H9 (cell line): ENCODE data around the gene ALPG. TPM values are rescaled to one million over a fixed set of nuclear protein-coding genes. Genes with fewer than 3 reads are reported as not detected.

Experiments
- DNase-seq: peaks from one replicate; pipeline ENCODE4 v3.0.0-alpha.2; 2017
- H2AFZ ChIP-seq: one replicate; pipeline ENCODE4 v1.6.1; 2013; ENCODE audit warnings: mild to moderate bottlenecking, low read length, control low read depth, moderate library complexity
- H2AK5ac ChIP-seq: 2 replicates; pipeline ENCODE4 v1.6.1; 2013; ENCODE audit warnings: low read length, control low read depth, mixed read lengths; ENCODE audit not compliant: insufficient read length
- H2BK120ac ChIP-seq: one replicate; pipeline ENCODE4 v1.6.1; 2013; ENCODE audit warnings: low read depth, mild to moderate bottlenecking, low read length, control low read depth, inconsistent platforms; ENCODE audit not compliant: poor library complexity, severe bottlenecking
- H2BK12ac ChIP-seq: 2 replicates; pipeline ENCODE4 v1.6.1; 2013; ENCODE audit warnings: low read length, control low read depth, mixed read lengths, low read depth; ENCODE audit not compliant: insufficient read length
- H2BK15ac ChIP-seq: 2 replicates; pipeline ENCODE4 v1.6.1; 2013; ENCODE audit warnings: low read depth, low read length, control low read depth
- H2BK20ac ChIP-seq: one replicate; pipeline ENCODE4 v1.6.1; 2013; ENCODE audit warnings: low read depth, mild to moderate bottlenecking, low read length, control low read depth, inconsistent platforms; ENCODE audit not compliant: poor library complexity, severe bottlenecking
- H2BK5ac ChIP-seq: 2 replicates; pipeline ENCODE4 v1.6.1; 2013; ENCODE audit warnings: low read length, control low read depth, mixed read lengths; ENCODE audit not compliant: insufficient read length
- H3K14ac ChIP-seq: 2 replicates; pipeline ENCODE4 v1.6.1; 2013; ENCODE audit warnings: low read length, control low read depth; ENCODE audit not compliant: insufficient read depth
- H3K18ac ChIP-seq: 2 replicates; pipeline ENCODE4 v1.6.1; 2013; ENCODE audit warnings: low read depth, mild to moderate bottlenecking, mixed read lengths, low read length, control low read depth; ENCODE audit not compliant: insufficient read length
- H3K23ac ChIP-seq: 2 replicates; pipeline ENCODE4 v1.6.1; 2013; ENCODE audit warnings: low read length, control low read depth, mixed read lengths, low read depth; ENCODE audit not compliant: insufficient read length
- H3K23me2 ChIP-seq: 2 replicates; pipeline ENCODE4 v1.6.1; 2013; ENCODE audit warnings: low read depth, mild to moderate bottlenecking, mixed read lengths, low read length, control low read depth; ENCODE audit not compliant: insufficient read length, poor library complexity, severe bottlenecking
- H3K27ac ChIP-seq: 2 replicates; pipeline ENCODE4 v1.5.1; 2013; ENCODE audit warnings: low read length, control low read depth, mixed read lengths, low read depth; ENCODE audit not compliant: insufficient read length
- H3K27me3 ChIP-seq: 2 replicates; pipeline ENCODE4 v1.6.1; 2013; ENCODE audit warnings: low read length, control low read depth, inconsistent platforms; ENCODE audit not compliant: insufficient read depth
- H3K4ac ChIP-seq: 2 replicates; pipeline ENCODE4 v1.6.1; 2013; ENCODE audit warnings: low read depth, mild to moderate bottlenecking, control low read depth, inconsistent platforms, low read length, moderate library complexity
- H3K4me1 ChIP-seq: 2 replicates; pipeline ENCODE4 v1.6.1; 2013; ENCODE audit warnings: low read length, control low read depth, inconsistent platforms; ENCODE audit not compliant: insufficient read depth
- H3K4me2 ChIP-seq: 2 replicates; pipeline ENCODE4 v1.6.1; 2013; ENCODE audit warnings: low read length, control low read depth, mixed read lengths; ENCODE audit not compliant: insufficient read length, insufficient read depth
- H3K56ac ChIP-seq: 2 replicates; pipeline ENCODE4 v1.6.1; 2013; ENCODE audit warnings: low read depth, mild to moderate bottlenecking, mixed read lengths, low read length, control low read depth; ENCODE audit not compliant: insufficient read length
- H3K79me1 ChIP-seq: 2 replicates; pipeline ENCODE4 v1.6.1; 2013; ENCODE audit warnings: low read depth, mild to moderate bottlenecking, moderate library complexity, low read length, control low read depth, inconsistent platforms; ENCODE audit not compliant: insufficient read depth, poor library complexity, severe bottlenecking
- H3K79me2 ChIP-seq: 2 replicates; pipeline ENCODE4 v1.6.1; 2013; ENCODE audit warnings: low read length, control low read depth, inconsistent platforms; ENCODE audit not compliant: insufficient read depth
- H3K9ac ChIP-seq: 2 replicates; pipeline ENCODE4 v1.6.1; 2013; ENCODE audit warnings: low read length, control low read depth, mixed read lengths; ENCODE audit not compliant: insufficient read length; ENCODE audit errors: extremely low read depth
- H3K9me3 ChIP-seq: one replicate; pipeline ENCODE4 v1.6.1; 2013; ENCODE audit warnings: low read depth, low read length, inconsistent platforms; ENCODE audit not compliant: control insufficient read depth
- H3T11ph ChIP-seq: one replicate; pipeline ENCODE4 v1.6.1; 2013; ENCODE audit warnings: mild to moderate bottlenecking, low read length, control low read depth, inconsistent platforms
- H4K20me1 ChIP-seq: one replicate; pipeline ENCODE4 v1.6.1; 2013; ENCODE audit not compliant: control insufficient read depth, insufficient read length, insufficient read depth
- H4K5ac ChIP-seq: 2 replicates; pipeline ENCODE4 v1.6.1; 2013; ENCODE audit warnings: low read depth, mild to moderate bottlenecking, mixed read lengths, low read length, control low read depth; ENCODE audit not compliant: insufficient read length
- H4K8ac ChIP-seq: replicated peaks from 2 replicates; pipeline ENCODE4 v1.6.1; 2013; ENCODE audit warnings: low read length, control low read depth, mixed read lengths, low read depth; ENCODE audit not compliant: insufficient read length
- H4K91ac ChIP-seq: 2 replicates; pipeline ENCODE4 v1.6.1; 2013; ENCODE audit warnings: low read depth, mild to moderate bottlenecking, moderate library complexity, mixed read lengths, low read length, control low read depth; ENCODE audit not compliant: insufficient read length
- H3K27ac Mint-ChIP-seq, 3 experiments: 2 replicates in 2 of 3; 3 replicates in 1 of 3; pipeline ENCODE4 v1.8.0; 2020 to 2021; ENCODE audit warnings: mixed read lengths in 3 of 3, mild to moderate bottlenecking in 1 of 3, moderate library complexity in 1 of 3
- H3K27me3 Mint-ChIP-seq: 2 replicates; pipeline ENCODE4 v1.8.0; 2021; ENCODE audit warnings: low read depth, mild to moderate bottlenecking, moderate library complexity, mixed read lengths
- H3K36me3 Mint-ChIP-seq, 3 experiments: 2 replicates in 2 of 3; 3 replicates in 1 of 3; pipeline ENCODE4 v1.8.0; 2020 to 2021; ENCODE audit warnings: low read depth in 3 of 3, mixed read lengths in 3 of 3; ENCODE audit not compliant: insufficient read depth in 1 of 3
- H3K4me1 Mint-ChIP-seq, 2 experiments: 2 replicates each; pipeline ENCODE4 v1.8.0; 2020; ENCODE audit warnings: mixed read lengths in 2 of 2
- H3K4me3 Mint-ChIP-seq, 2 experiments: 2 replicates in 1 of 2; 3 replicates in 1 of 2; pipeline ENCODE4 v1.8.0; 2020 to 2021; ENCODE audit warnings: mild to moderate bottlenecking in 2 of 2, mixed read lengths in 2 of 2, moderate library complexity in 1 of 2
- H3K9me3 Mint-ChIP-seq, 2 experiments: 2 replicates in 1 of 2; 3 replicates in 1 of 2; pipeline ENCODE4 v1.8.0; 2020; ENCODE audit warnings: mild to moderate bottlenecking in 2 of 2, mixed read lengths in 2 of 2, moderate library complexity in 1 of 2
- WGBS: extraction: QIAGEN DNeasy Blood & Tissue Kit; methylation state at CpG from one replicate; pipeline ENCODE4 v1.1.7; 2013; ENCODE audit warnings: missing lambda C conversion rate, low lambda C conversion rate, mixed read lengths; ENCODE audit not compliant: insufficient read length; ENCODE audit errors: extremely low coverage; 5-methylcytosine and 5-hydroxymethylcytosine counted together
- total RNA-seq: library from RNA; stranded (reverse); gene quantifications from 2 replicates; pipeline ENCODE4 v1.2.1, GENCODE V29; 2021
- TF ChIP-seq, protein P1 (sequence below): fragments of 200-600 bp; sonication (generic); conservative IDR thresholded peaks from 3 replicates; pipeline ENCODE4 v1.8.0; 2021; ENCODE audit warnings: antibody characterized with exemption, mild to moderate bottlenecking

Gene ALPG
- total RNA-seq, 1 experiment from 2014 or later, result 1.3 TPM

- Histone ChIP-seq H2AFZ (no peak overlapping the region), H3K27me3 (no peaks in the 10 kb centered on the region), H4K8ac (no peak overlapping the region), H2AK5ac (no peak overlapping the region), H4K5ac (no peak overlapping the region), H3K9ac (no peak overlapping the region), H3K79me1 (no peaks in the 10 kb centered on the region), H2BK5ac (no peak overlapping the region), H3K4ac (no peak overlapping the region), H2BK15ac (no peak overlapping the region), H4K20me1 (no peaks in the 10 kb centered on the region), H2BK12ac (no peak overlapping the region), H3K27ac (no peak overlapping the region), H4K91ac (no peak overlapping the region), H2BK120ac (no peak overlapping the region), H3K18ac (no peak overlapping the region), H3K4me2 (no peak overlapping the region), H3T11ph (no peak overlapping the region), H3K23me2 (no peaks in the 10 kb centered on the region), H3K14ac (no peak overlapping the region), H2BK20ac (no peak overlapping the region), H3K56ac (no peak overlapping the region), H3K9me3 (no peaks in the 10 kb centered on the region), H3K23ac (no peak overlapping the region), H3K4me1 (no peaks in the 10 kb centered on the region), H3K79me2 (no peaks in the 10 kb centered on the region)
- Mint-ChIP-seq H3K36me3 (peaks cover 0 to 78% (median 16%) of the 10 kb centered on the region in 3 experiments; a peak in 4 of 7 replicates), H3K4me1 (peaks cover 5 to 12% of the 10 kb centered on the region in 2 experiments), H3K27me3 (peaks cover 2% of the 10 kb centered on the region; the same call in 1 of the 2 replicates), H3K9me3 (no peaks in the 10 kb centered on the region), H3K4me3 (no peak overlapping the region), H3K27ac (no peak overlapping the region)
- WGBS, result no CpG with 5 or more reads among the region's 3 CpGs
- no peak for DNase-seq
- TF ChIP-seq, protein P1, sequence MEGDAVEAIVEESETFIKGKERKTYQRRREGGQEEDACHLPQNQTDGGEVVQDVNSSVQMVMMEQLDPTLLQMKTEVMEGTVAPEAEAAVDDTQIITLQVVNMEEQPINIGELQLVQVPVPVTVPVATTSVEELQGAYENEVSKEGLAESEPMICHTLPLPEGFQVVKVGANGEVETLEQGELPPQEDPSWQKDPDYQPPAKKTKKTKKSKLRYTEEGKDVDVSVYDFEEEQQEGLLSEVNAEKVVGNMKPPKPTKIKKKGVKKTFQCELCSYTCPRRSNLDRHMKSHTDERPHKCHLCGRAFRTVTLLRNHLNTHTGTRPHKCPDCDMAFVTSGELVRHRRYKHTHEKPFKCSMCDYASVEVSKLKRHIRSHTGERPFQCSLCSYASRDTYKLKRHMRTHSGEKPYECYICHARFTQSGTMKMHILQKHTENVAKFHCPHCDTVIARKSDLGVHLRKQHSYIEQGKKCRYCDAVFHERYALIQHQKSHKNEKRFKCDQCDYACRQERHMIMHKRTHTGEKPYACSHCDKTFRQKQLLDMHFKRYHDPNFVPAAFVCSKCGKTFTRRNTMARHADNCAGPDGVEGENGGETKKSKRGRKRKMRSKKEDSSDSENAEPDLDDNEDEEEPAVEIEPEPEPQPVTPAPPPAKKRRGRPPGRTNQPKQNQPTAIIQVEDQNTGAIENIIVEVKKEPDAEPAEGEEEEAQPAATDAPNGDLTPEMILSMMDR, result no peak
Observed at GRCh38 chr2:232402518-232402917, 4.1 kb upstream of the ALPG start.
